IMR-90 (cell line): ENCODE data around the gene ABHD10. TPM values are rescaled to one million over a fixed set of nuclear protein-coding genes. Genes with fewer than 3 reads are reported as not detected.

Experiments
- ATAC-seq: fragments of 200-7000 bp; cut with Tn5 transposase; 2 replicates; pipeline ENCODE4 v1.9.1; 2020; ENCODE audit warnings: low read depth, mild to moderate bottlenecking, moderate library complexity
- BruUV-seq: library from RNA; stranded (reverse); fragments of 400-500 nt; replicated peaks from 2 replicates; lab custom pipeline; 2021; lab: Mats Ljungman, UMichigan
- CTCF ChIA-PET: fragments of 300-600 bp; formaldehyde crosslinking; extraction: SDS; loops from one replicate; lab custom pipeline; 2021; ENCODE audit warnings: antibody characterized with exemption; lab: Yijun Ruan, JAX
- POLR2A ChIA-PET: fragments of 300-600 bp; sonication (Branson Sonifier 250); formaldehyde crosslinking; loops from one replicate; lab custom pipeline; 2022; ENCODE audit warnings: antibody characterized with exemption; ENCODE audit not compliant: unreplicated experiment; lab: Charles Lee
- DNase-seq: peaks from one replicate; pipeline ENCODE4 v3.0.0; 2013
- H2AFZ ChIP-seq: replicated peaks from 2 replicates; pipeline ENCODE3; 2013; ENCODE audit warnings: low read length, mild to moderate bottlenecking; ENCODE audit not compliant: poor library complexity
- H2AK5ac ChIP-seq: 2 replicates; pipeline ENCODE4 v1.6.1; 2013; ENCODE audit warnings: low read depth, low read length, inconsistent platforms
- H2AK9ac ChIP-seq: replicated peaks from 2 replicates; pipeline ENCODE3; 2013; ENCODE audit warnings: mild to moderate bottlenecking, low read depth, low read length, moderate library complexity; ENCODE audit not compliant: poor library complexity
- H2BK120ac ChIP-seq: 2 replicates; pipeline ENCODE4 v1.6.1; 2013; ENCODE audit warnings: low read depth, low read length, inconsistent platforms
- H2BK15ac ChIP-seq: 3 replicates; pipeline ENCODE4 v1.6.1; 2013; ENCODE audit warnings: low read depth, low read length, inconsistent platforms
- H2BK20ac ChIP-seq: 2 replicates; pipeline ENCODE4 v1.6.1; 2013; ENCODE audit warnings: low read depth, mild to moderate bottlenecking, inconsistent platforms, low read length, moderate library complexity
- H2BK5ac ChIP-seq: 2 replicates; pipeline ENCODE4 v1.6.1; 2013; ENCODE audit warnings: mild to moderate bottlenecking, low read depth, low read length, inconsistent platforms; ENCODE audit not compliant: poor library complexity, severe bottlenecking
- H3K14ac ChIP-seq: replicated peaks from 2 replicates; pipeline ENCODE4 v1.6.1; 2013; ENCODE audit warnings: low read depth, low read length, inconsistent platforms
- H3K18ac ChIP-seq: 2 replicates; pipeline ENCODE4 v1.6.1; 2013; ENCODE audit warnings: low read depth, low read length, control low read depth
- H3K23ac ChIP-seq: 2 replicates; pipeline ENCODE4 v1.6.1; 2013; ENCODE audit warnings: low read depth, low read length, inconsistent platforms
- H3K27ac ChIP-seq: 2 replicates; pipeline ENCODE4 v1.5.1; 2013; ENCODE audit warnings: mild to moderate bottlenecking, control low read depth, low read length; ENCODE audit not compliant: insufficient read depth
- H3K27me3 ChIP-seq: 2 replicates; pipeline ENCODE4 v1.6.1; 2013; ENCODE audit warnings: low read length; ENCODE audit not compliant: control insufficient read depth, insufficient read depth
- H3K36me3 ChIP-seq: 2 replicates; pipeline ENCODE4 v1.6.1; 2013; ENCODE audit warnings: low read length, mixed read lengths; ENCODE audit not compliant: control insufficient read depth, insufficient read depth
- H3K4ac ChIP-seq: 2 replicates; pipeline ENCODE4 v1.6.1; 2013; ENCODE audit warnings: low read depth, low read length, inconsistent platforms
- H3K4me1 ChIP-seq: 2 replicates; pipeline ENCODE4 v1.6.1; 2013; ENCODE audit warnings: low read length, mixed read lengths; ENCODE audit not compliant: control insufficient read depth, insufficient read depth
- H3K4me2 ChIP-seq: 2 replicates; pipeline ENCODE4 v1.6.1; 2013; ENCODE audit warnings: low read depth, mild to moderate bottlenecking, control low read depth, low read length, moderate library complexity
- H3K4me3 ChIP-seq: 2 replicates; pipeline ENCODE4 v1.5.1; 2013; ENCODE audit warnings: low read depth, mild to moderate bottlenecking, control low read depth, low read length, moderate library complexity; ENCODE audit not compliant: insufficient read depth
- H3K56ac ChIP-seq: 2 replicates; pipeline ENCODE4 v1.6.1; 2013; ENCODE audit warnings: low read length, inconsistent platforms; ENCODE audit not compliant: insufficient read depth; ENCODE audit errors: extremely low read depth
- H3K79me1 ChIP-seq, 2 experiments: 2 replicates each; pipeline ENCODE4 v1.6.1; 2013; ENCODE audit warnings: low read length in 2 of 2, inconsistent platforms in 1 of 2, low read depth in 1 of 2
- H3K9ac ChIP-seq: 2 replicates; pipeline ENCODE4 v1.6.1; 2013; ENCODE audit warnings: low read depth, low read length, control low read depth
- H3K9me1 ChIP-seq: 2 replicates; pipeline ENCODE4 v1.6.1; 2013; ENCODE audit warnings: low read length, inconsistent platforms; ENCODE audit not compliant: insufficient read depth
- H3K9me3 ChIP-seq: 2 replicates; pipeline ENCODE4 v1.6.1; 2013; ENCODE audit warnings: low read length; ENCODE audit not compliant: control insufficient read depth, insufficient read depth
- H4K20me1 ChIP-seq: 2 replicates; pipeline ENCODE4 v1.6.1; 2013; ENCODE audit warnings: low read length, inconsistent platforms; ENCODE audit not compliant: insufficient read depth
- H4K5ac ChIP-seq: 2 replicates; pipeline ENCODE4 v1.6.1; 2013; ENCODE audit warnings: mild to moderate bottlenecking, low read depth, low read length, control low read depth
- H4K8ac ChIP-seq, 2 experiments: 2 replicates each; pipeline ENCODE4 v1.6.1; 2013; ENCODE audit warnings: low read depth in 2 of 2, low read length in 2 of 2, control low read depth in 1 of 2, inconsistent platforms in 1 of 2
- H4K91ac ChIP-seq: 2 replicates; pipeline ENCODE4 v1.6.1; 2013; ENCODE audit warnings: low read depth, low read length, inconsistent platforms; ENCODE audit not compliant: insufficient read depth
- CEBPB ChIP-seq: IDR thresholded peaks from 2 replicates; pipeline ENCODE4 v1.6.1; 2012; ENCODE audit warnings: low read depth, low read length, improper control_type of control experiment
- CTCF ChIP-seq: conservative IDR thresholded peaks from 2 replicates; pipeline ENCODE4 v1.5.1; 2012; ENCODE audit warnings: mild to moderate bottlenecking, low read depth, low read length, improper control_type of control experiment
- ELK1 ChIP-seq: fragments of 150-350 bp; IDR thresholded peaks from 2 replicates; pipeline ENCODE4 v1.6.1; 2016; ENCODE audit warnings: low read depth, mild to moderate bottlenecking, low read length, moderate library complexity, borderline replicate concordance
- MAFK ChIP-seq: IDR thresholded peaks from 2 replicates; pipeline ENCODE4 v1.6.1; 2012; ENCODE audit warnings: low read depth, low read length, improper control_type of control experiment
- MAZ ChIP-seq: IDR thresholded peaks from 2 replicates; pipeline ENCODE4 v1.6.1; 2012; ENCODE audit warnings: low read depth, mild to moderate bottlenecking, low read length, improper control_type of control experiment, moderate library complexity, borderline replicate concordance
- NFE2L2 ChIP-seq: fragments of 150-350 bp; IDR thresholded peaks from 2 replicates; pipeline ENCODE4 v1.6.1; 2016; ENCODE audit warnings: low read depth, mild to moderate bottlenecking, low read length
- POLR2A ChIP-seq: IDR thresholded peaks from 2 replicates; pipeline ENCODE4 v1.6.1; 2012; ENCODE audit warnings: mild to moderate bottlenecking, low read depth, low read length
- RCOR1 ChIP-seq: IDR thresholded peaks from 2 replicates; pipeline ENCODE4 v1.6.1; 2012; ENCODE audit warnings: mild to moderate bottlenecking, low read length, improper control_type of control experiment; ENCODE audit not compliant: insufficient replicate concordance
- RFX5 ChIP-seq: IDR thresholded peaks from 2 replicates; pipeline ENCODE4 v1.8.0; 2012; ENCODE audit warnings: low read depth, mild to moderate bottlenecking, low read length, moderate library complexity
- SMC3 ChIP-seq: fragments of 150-350 bp; IDR thresholded peaks from 2 replicates; pipeline ENCODE4 v1.6.1; 2016; ENCODE audit warnings: low read depth, mild to moderate bottlenecking, antibody characterized with exemption, low read length, moderate library complexity
- WGBS, 2 experiments: methylation state at CpG; one replicate each; pipeline versions ENCODE4 v1.1.5 to v1.1.7; 2013; ENCODE audit warnings: missing lambda C conversion rate in 2 of 2; ENCODE audit not compliant: insufficient read length in 1 of 2; ENCODE audit errors: extremely low coverage in 2 of 2; 5-methylcytosine and 5-hydroxymethylcytosine counted together
- dilution Hi-C: fragments of 300-500 bp; cut with HindIII; formaldehyde crosslinking; loops from one replicate; pipeline ENCODE4 v1.14.3; 2018; ENCODE audit warnings: low sequenced_read_pairs; ENCODE audit not compliant: unreplicated experiment
- in situ Hi-C: fragments of 300-500 bp; cut with MboI; formaldehyde crosslinking; loops from 3 replicates; pipeline ENCODE4 v1.14.3; 2019; ENCODE audit warnings: low sequenced_read_pairs, inconsistent platforms, mixed read lengths
- intact Hi-C: fragments of 100-400 bp; cut with micrococcal nuclease; formaldehyde crosslinking; loops from 2 replicates; pipeline ENCODE4 v1.10.0; 2022
- polyA plus RNA-seq, 3 experiments: library from polyadenylated mRNA; depleted of rRNA; stranded (reverse); fragments of >200 nt; gene quantifications; 2 replicates each; pipeline ENCODE4 v1.2.3, GENCODE V29; 2012; ENCODE audit warnings: low replicate concordance in 1 of 3
- total RNA-seq: library from RNA; depleted of rRNA; stranded (reverse); fragments of >200 nt; gene quantifications from 2 replicates; pipeline ENCODE4 v1.2.3, GENCODE V29; 2012

The ABHD10 gene
- total and polyA plus RNA-seq, 2 of the 4 experiments (the other 2 are of a cell fraction), result 24.7 to 57.2 TPM

- no peak overlapping the region for H3K9ac ChIP-seq
- no peak overlapping the region for H2AFZ ChIP-seq
- TF ChIP-seq SMC3 (no peak), CTCF (no peak), RCOR1 (no peak), MAZ (no peak), RFX5 (no peak), NFE2L2 (no peak), POLR2A (no peak), CEBPB (no peak), MAFK (no peak), ELK1 (no peak)
- H3K9me1 ChIP-seq, result no peaks in the 10 kb centered on the region
- no peak overlapping the region for H3K4me2 ChIP-seq
- dilution Hi-C loops (no loop called here), intact Hi-C loops (no loop called here), in situ Hi-C loops (no loop called here)
- ChIA-PET CTCF (no interaction called here), POLR2A (no interaction called here)
- H2AK9ac ChIP-seq, result no peak overlapping the region
- no peaks in the 10 kb centered on the region for H3K27me3 ChIP-seq
- no peaks in the 10 kb centered on the region for H3K9me3 ChIP-seq
- H3K27ac ChIP-seq, result no peak overlapping the region
- no peak for DNase-seq
- H3K56ac ChIP-seq, result no peak overlapping the region
- no peaks in the 10 kb centered on the region for H3K79me1 ChIP-seq
- H3K4me1 ChIP-seq, result no peaks in the 10 kb centered on the region
- H2AK5ac ChIP-seq, result no peak overlapping the region
- H2BK15ac ChIP-seq, result no peak overlapping the region
- ATAC-seq, result no peak
- no peaks in the 10 kb centered on the region for H3K36me3 ChIP-seq
- no peak overlapping the region for H3K14ac ChIP-seq
- no peak overlapping the region for H3K23ac ChIP-seq
- no peak overlapping the region for H2BK20ac ChIP-seq
- H2BK5ac ChIP-seq, result no peak overlapping the region
- H4K8ac ChIP-seq, result no peak overlapping the region
- H3K4ac ChIP-seq, result no peak overlapping the region
- no peak overlapping the region for H2BK120ac ChIP-seq
- no peak overlapping the region for H4K91ac ChIP-seq
- no TSS peak for BruUV-seq
- no peak overlapping the region for H3K4me3 ChIP-seq
- no peaks in the 10 kb centered on the region for H4K20me1 ChIP-seq
- H4K5ac ChIP-seq, result no peak overlapping the region
- no peak overlapping the region for H3K18ac ChIP-seq
- no CpG with 5 or more reads among the region's 1 CpG for WGBS, 2 experiments
Observed at GRCh38 chr3:112020674-112021085, 41.9 kb downstream of the ABHD10 start.
